ENCODE measurements around the gene TMEM145. TPM values are rescaled to one million over a fixed set of nuclear protein-coding genes. Genes with fewer than 3 reads are reported as not detected.

TMEM145 gene
- total and polyA plus RNA-seq, 10 of the 15 experiments (the other 5 are each of a cell fraction or from before 2014, with no cell fraction given): 0.04 to 0.97 (median 0.16) TPM; not detected in 4

GRCh38 chr19:42267644-42268141, 45.4 kb upstream of the TMEM145 start:
- Histone ChIP-seq H4K20me1 (ENCODE audit: control insufficient read depth, insufficient read depth) (no peaks in the 10 kb centered on the region), H3K27me3 (replicated peaks in 1 of 2; ENCODE audit: control insufficient read depth in 2 of 2, insufficient read depth in 2 of 2, low read length in 1 of 2) (no peaks in the 10 kb centered on the region), H3K4me1 (ENCODE audit: control insufficient read depth, insufficient read depth, low read length) (peaks cover 15% of the 10 kb centered on the region), H2AFZ (ENCODE audit: control insufficient read depth, low read depth, low read length) (peak overlapping the region; percentile 95), H3K79me2 (ENCODE audit: control insufficient read depth, insufficient read depth, low read length) (peaks cover 27% of the 10 kb centered on the region), H3K27ac (ENCODE audit: control insufficient read depth, insufficient read depth) (peak overlapping the region; percentile 100), H3K9ac (ENCODE audit: control insufficient read depth, insufficient read depth, low read length) (peak overlapping the region; percentile 99), H3K4me2 (ENCODE audit: control insufficient read depth, insufficient read depth) (peak overlapping the region; percentile 94), H3K9me3 (replicated peaks; ENCODE audit: control insufficient read depth, insufficient read depth, low read length) (no peaks in the 10 kb centered on the region), H3K4me3 (peak overlapping the region; percentile 63; the same call in 1 of the 2 replicates), H3K36me3 (ENCODE audit: control insufficient read depth in 2 of 2, insufficient read depth in 2 of 2, low read length in 1 of 2) (peaks cover 0 to 7% of the 10 kb centered on the region in 2 experiments; a peak in 2 of 4 replicates)
- ATAC-seq (no peak), DNase-seq (ENCODE audit: low read depth, low spot score) (no peak), FAIRE-seq (no peak)
- BruUV-seq (replicated peaks): no TSS peak
- in situ Hi-C loops (cut with MboI) (no loop called here), intact Hi-C loops (cut with micrococcal nuclease; ENCODE audit: unreplicated experiment) (loop anchor here (1.0 to 2.0 kb wide), 3 partner anchors 12 to 24 kb away; partner anchors contain the start of gene ERF)
- CTCF ChIA-PET: interaction anchor here (0.7 to 1.4 kb wide), 2 partner anchors 23 to 154 kb away, joined by 3 read pairs; no protein-coding TSS in a partner anchor
- WGBS (ENCODE audit: insufficient coverage, insufficient replicate concordance, low lambda C conversion rate, missing lambda C conversion rate): 4% methylated on average over 13 of the region's 13 CpGs
- RAD21 ChIA-PET (ENCODE audit: unreplicated experiment): interaction anchor here (1.0 kb wide), 1 partner anchor 12 kb away, joined by 3 read pairs; no protein-coding TSS in a partner anchor
- TF ChIP-seq MEF2B (IDR thresholded peaks at IDR 0.05; ENCODE audit: partially characterized antibody, poor library complexity, severe bottlenecking): peak; percentile 9
- no peak for TF ChIP-seq IRF5 (IDR thresholded peaks at IDR 0.05; ENCODE audit: borderline replicate concordance)
- no peak for TF ChIP-seq TCF7 (IDR thresholded peaks at IDR 0.05; ENCODE audit: borderline replicate concordance)
- TF ChIP-seq ZNF274 (IDR thresholded peaks at IDR 0.05; ENCODE audit: insufficient read depth, insufficient read length): no peak
- 0 out of 2 replicates have a peak, but pooled peaks have one; percentile 40 for TF ChIP-seq RB1 (IDR thresholded peaks at IDR 0.05; ENCODE audit: borderline replicate concordance)
- TF ChIP-seq NKRF (conservative IDR thresholded peaks at IDR 0.05): peak; percentile 74; the same call in 1 of the 2 replicates
- TF ChIP-seq MYC (IDR thresholded peaks at IDR 0.05; ENCODE audit: insufficient read depth, insufficient read length, insufficient replicate concordance, low read length, severe bottlenecking): no peak
- SMC1A ChIA-PET (ENCODE audit: uncharacterized antibody, unreplicated experiment): interaction anchor here (1.2 kb wide), 1 partner anchor 25 kb away, joined by 3 read pairs; no protein-coding TSS in a partner anchor
- POLR2A ChIA-PET: interaction anchor here (0.6 to 1.2 kb wide), 2 partner anchors 11 to 25 kb away, joined by 3 read pairs; partner anchors contain the start of gene GSK3A

Data from GM12878 (cell line).